Endothelial cell of umbilical vein (primary cell): ENCODE results near the gene SERINC2.

Source experiments
- CTCF ChIP-seq, 2 donors: IDR thresholded peaks; 1 replicate in 1 of 2; 2 replicates in 1 of 2; pipeline ENCODE4 v1.5.1; 2011; ENCODE audit warnings: low read length in 2 of 2, mild to moderate bottlenecking in 2 of 2, moderate library complexity in 2 of 2, control low read depth in 1 of 2, inconsistent platforms in 1 of 2, low read depth in 1 of 2; ENCODE audit not compliant: insufficient read depth in 1 of 2; ENCODE audit errors: extremely low read depth in 1 of 2
- EZH2 ChIP-seq: IDR thresholded peaks from 2 replicates; pipeline ENCODE4 v1.6.1; 2012; ENCODE audit warnings: borderline replicate concordance, low read depth, mild to moderate bottlenecking, moderate library complexity, low read length, inconsistent platforms; ENCODE audit not compliant: severe bottlenecking
- FOS ChIP-seq: IDR thresholded peaks from 2 replicates; pipeline ENCODE4 v1.6.1; 2011; ENCODE audit warnings: mild to moderate bottlenecking, low read length, moderate library complexity, borderline replicate concordance; ENCODE audit not compliant: insufficient read depth
- JUN ChIP-seq: IDR thresholded peaks from 2 replicates; pipeline ENCODE4 v1.6.1; 2011; ENCODE audit warnings: borderline replicate concordance, low read depth; ENCODE audit not compliant: insufficient read length, insufficient read depth
- MAX ChIP-seq: IDR thresholded peaks from 2 replicates; pipeline ENCODE4 v1.6.1; 2011; ENCODE audit not compliant: insufficient read depth, insufficient read length
- POLR2A ChIP-seq: IDR thresholded peaks from 2 replicates; pipeline ENCODE4 v1.6.1; 2012; ENCODE audit warnings: low read depth, mild to moderate bottlenecking, control low read depth, low read length
- POLR2AphosphoS5 ChIP-seq: IDR thresholded peaks from 2 replicates; pipeline ENCODE4 v1.6.1; 2012; ENCODE audit warnings: low read depth, mild to moderate bottlenecking, control low read depth, low read length, moderate library complexity; ENCODE audit not compliant: insufficient read depth

GRCh38 chr1:31476891-31477846, 64.2 kb downstream of the SERINC2 start:
- TF ChIP-seq CTCF (IDR thresholded peaks at IDR 0.05; ENCODE audit: extremely low read depth in 1 of 2, insufficient read depth in 1 of 2, low read depth in 1 of 2, low read length in 2 of 2): no peak
- no peak for TF ChIP-seq EZH2
- TF ChIP-seq JUN: no peak
- no peak for TF ChIP-seq MAX
- TF ChIP-seq POLR2A: no peak
- no peak for TF ChIP-seq POLR2AphosphoS5
- TF ChIP-seq FOS: no peak
